A549 treated with dexamethasone at 1 μM for 4 hours (cell line): Measurements from ENCODE around the gene RGPD4. TPM values are rescaled to one million over a fixed set of nuclear protein-coding genes. Genes with fewer than 3 reads are reported as not detected.

Experiments
- total RNA-seq: library from RNA; stranded (reverse); fragments of 200-300 nt; extraction: Qiagen RNA extraction; gene quantifications from 5 replicates; pipeline ENCODE4 v1.2.3, GENCODE V29; 2022

The RGPD4 gene
- total RNA-seq = 0.02 to 0.07 TPM (median 0.04 TPM) in 5 replicates

DNA sequence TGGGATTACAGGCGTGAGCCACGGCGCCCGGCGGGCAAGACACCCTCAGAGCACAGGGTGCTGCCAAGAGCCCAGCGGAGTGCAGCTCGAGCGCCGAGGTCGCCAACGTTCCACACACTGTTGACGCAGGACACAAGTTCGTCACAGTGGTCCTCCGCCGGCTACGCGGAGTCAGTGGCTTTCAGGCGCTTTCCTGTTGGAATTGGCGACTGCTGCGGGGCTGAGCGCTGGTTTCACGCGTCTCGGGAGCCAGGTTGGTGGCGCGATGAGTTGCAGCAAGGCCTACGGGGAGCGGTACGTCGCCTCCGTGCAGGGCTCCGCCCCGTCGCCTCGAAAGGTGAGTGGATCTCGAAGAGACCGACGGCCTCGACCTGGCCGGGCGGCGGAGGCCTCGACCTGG, at the start of gene RGPD4:
Gene RGPD4 (plus strand): TSS at position 144 of the 400 bp plus-strand sequence. CDS start 122 bp downstream, at position 266.

Other genes starting within 250 kb of the RGPD4 start
- gene SLC5A7, start 159.6 kb downstream of the RGPD4 start, total RNA-seq = not detected in 5 replicates